Stimulated activated CD4-positive, alpha-beta T cell treated with anti-CD3 and anti-CD28 coated beads, Interleukin-1b, Interleukin-23, amount 100 ng/mL, for 1 hour (primary cell): ENCODE measurements around the gene FOLH1.
"Not testable (repeated sequence)": the region's sequence is repeated elsewhere in the genome, so short reads cannot be mapped to it uniquely, and the experiment has no call there.

Source experiments
- DNase-seq, 2 donors: peaks; one replicate each; pipeline ENCODE4 v3.0.0-alpha.2; 2020; ENCODE audit warnings: low read depth in 2 of 2

FOLH1 gene

DNA sequence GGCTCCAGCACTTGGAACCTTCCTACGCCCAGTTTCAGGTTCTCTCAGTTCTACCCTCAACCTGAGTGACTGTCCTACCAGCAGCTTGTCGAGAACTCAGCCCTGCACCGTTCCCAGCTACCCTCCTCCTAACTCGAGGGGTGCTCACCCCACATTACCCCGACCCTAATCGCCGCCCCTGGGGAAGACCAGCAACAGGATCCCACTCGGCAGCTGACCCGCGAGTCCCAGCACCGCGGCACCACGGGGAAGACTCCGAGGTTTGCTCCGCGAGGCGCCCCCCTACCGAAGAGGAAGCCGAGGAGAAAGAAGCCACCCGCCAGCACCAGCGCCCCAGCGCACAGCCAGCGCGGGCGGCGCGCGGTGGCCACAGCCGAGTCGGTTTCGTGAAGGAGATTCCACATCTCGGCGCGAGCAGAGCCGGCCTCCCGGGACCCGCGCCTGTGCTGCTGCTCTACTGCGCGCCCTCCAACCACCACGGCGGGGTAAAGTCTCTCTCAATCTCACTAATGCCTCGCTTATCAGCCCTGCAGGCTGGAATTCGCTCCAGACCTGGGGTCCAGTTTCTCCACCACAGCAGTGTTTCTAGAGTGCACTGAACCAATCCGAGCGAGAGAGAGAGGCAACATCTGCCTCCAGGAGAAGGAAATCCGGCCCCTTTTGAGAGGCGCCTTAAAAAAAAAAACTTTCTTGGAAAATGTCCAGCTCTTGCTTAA lies at the start of gene FOLH1:
Gene FOLH1 (minus strand): TSS at position 597 of the 716 bp plus-strand sequence. CDS start 193 bp downstream, at position 404.
- DNase-seq, result no peak

DNA sequence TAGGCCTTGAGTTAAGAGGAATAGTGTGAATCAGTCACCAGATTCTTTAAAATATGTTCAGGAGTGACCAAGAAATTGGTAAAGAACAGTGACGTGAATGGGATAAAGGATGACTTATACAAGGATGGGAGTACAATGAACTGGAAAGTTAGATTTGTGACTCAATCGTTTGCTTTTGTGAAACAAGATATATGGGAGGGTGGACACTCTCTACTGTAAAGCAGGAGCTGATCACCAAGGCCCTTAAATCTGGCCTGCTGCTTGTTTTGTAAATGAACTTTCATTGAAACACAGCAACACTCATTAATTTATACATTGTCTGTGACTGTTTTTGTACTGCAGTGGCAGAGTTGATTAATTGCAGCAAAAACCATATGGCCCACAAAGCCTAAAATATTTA lies 46.7 kb upstream of the FOLH1 start:
- not testable (repeated sequence) for DNase-seq

DNA sequence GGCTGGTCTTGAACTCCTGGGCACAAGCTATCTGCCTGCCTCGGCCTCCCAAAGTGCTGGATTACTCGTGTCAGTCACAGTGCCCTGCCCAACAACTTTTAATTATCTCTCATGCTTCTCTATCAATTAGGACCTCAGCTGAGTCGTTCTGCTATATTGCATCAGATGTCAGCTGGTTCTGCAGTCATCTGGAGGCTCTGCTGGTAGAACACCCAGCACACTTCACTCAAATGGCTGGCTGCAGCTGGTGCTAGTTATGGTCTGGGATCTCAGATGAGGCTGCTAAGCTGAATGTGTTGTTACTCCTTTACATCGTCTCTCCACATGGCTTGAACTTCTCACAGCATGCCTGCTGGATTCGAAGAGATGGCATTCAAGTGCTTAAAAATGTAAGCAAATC lies 42.8 kb upstream of the FOLH1 start:
- not testable (repeated sequence) for DNase-seq

DNA sequence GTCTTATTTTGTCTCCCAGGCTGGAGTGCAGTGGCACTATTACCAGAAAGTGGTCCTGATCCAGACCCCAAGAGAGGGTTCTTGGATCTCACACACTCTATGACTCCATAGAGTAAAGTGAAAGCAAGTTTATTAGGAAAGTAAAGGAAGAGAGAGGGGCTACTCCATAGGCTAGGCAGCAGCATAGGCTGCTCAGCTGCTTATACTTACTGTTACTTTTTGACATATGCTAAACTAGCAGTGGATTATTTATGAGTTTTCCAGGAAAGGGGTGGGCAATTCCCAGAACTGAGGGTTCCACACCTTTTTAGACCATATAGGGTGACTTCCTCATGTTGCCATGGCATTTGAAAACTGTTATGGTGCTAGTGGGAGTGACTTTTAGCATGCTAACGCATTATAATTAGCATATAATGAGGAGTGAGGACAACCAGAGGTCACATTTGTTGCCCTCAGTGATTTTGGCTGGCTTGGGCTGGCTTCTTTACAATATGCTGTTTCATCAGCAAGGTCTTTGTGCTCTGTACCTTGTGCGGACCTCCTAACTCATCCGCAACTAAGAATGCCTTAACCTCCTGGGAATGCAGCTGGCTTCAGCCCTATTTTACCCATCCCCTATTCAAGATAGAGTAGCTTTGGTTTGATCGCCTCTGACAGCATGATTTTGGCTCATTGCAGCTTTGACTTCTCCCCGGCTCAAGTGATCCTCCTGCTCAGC lies 42.2 kb upstream of the FOLH1 start:
- not testable (repeated sequence) for DNase-seq

DNA sequence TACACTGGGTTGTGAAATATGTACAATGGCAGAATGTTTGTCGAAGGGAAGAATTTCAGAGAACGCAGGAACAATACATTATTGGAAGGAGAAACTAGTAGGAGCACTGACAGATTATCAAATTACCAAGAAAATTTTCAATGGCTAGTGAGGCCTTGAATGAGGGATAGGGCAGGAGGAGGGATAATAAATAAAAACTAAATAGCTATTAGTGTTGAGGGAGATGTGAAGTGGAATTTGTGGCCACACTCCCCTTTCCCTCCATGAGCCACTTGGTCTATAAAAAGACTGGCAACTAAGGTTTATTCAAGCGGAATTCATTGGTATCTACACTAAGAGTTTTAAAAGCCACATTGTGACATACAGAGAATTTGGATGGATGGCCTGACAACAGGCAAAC lies 41.0 kb upstream of the FOLH1 start:
- DNase-seq, result not testable (repeated sequence)

DNA sequence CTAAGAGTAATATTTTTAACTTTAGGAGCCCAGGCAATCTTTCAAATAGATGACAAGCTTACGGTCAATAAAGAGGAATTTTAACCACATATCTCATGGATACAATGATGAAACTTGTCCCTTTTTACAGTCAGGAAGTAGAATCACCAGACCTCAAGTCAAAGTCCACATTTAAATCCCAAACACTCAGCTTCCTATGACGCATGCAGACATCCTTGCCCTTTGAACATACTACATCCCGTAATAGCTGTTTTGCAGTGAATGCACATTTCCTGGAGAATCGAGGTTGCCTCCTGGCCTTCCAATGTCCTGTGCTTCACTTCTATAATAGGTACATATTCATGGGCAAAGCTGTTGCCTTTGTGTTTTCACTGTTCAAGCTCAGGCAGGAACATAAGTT lies 25.3 kb upstream of the FOLH1 start:
- not testable (repeated sequence) for DNase-seq

DNA sequence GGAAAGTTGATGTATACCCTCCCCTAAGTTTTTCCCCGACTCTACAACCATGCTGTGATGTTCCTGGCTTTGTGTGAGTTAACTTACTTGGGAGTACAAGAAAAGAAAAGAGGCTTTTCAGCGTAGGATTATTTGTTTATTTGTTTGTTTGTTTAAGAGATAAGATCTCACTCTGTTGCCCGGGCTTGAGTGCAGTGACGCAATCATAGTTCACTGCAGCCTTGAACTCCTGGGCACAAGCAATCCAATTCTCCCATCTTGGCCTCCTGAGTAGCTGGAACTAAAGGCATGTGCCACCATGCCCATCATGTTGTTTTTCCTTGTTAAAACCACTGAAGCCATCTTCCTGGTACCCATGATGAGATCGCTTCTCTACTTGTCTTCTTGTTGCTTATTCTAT lies 24.6 kb upstream of the FOLH1 start:
- DNase-seq, result not testable (repeated sequence)

DNA sequence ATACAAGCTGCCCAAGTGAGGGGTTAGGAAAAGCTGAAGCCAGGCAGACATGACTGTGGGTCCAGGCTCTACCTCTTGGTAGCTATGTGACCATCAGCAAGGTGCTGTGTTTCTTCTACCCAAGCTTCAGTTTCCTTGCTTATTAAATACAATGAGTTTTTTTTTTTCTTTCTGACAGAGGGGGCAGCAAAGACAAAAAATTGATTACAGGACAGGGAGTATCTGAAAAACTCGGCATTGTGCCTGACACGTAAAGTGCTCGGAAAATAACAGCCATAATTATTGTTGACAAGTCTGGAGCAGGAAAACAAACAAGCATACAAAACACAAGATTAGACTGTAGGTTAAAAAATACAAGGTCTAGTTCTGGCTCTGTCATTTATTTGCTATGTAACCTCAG lies 23.3 kb upstream of the FOLH1 start:
- not testable (repeated sequence) for DNase-seq

DNA sequence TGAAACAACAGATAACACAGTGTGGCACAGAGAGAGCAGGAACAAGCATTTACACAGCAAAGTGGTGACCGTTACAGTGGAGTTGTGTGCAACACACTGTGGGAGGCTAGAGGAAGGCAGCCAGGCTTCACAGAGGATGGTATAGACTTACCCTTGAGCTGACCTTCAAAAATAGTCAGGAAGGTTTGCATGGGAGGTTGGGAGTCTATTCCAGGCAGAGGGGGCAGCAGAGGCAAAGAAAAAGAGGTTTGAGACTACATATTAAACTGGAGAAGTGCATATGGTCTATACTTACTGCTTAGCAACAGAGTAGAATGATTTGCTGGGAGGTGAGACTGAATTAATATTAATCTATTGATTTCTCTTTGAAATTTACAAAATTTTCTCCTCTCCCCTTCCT lies 22.1 kb upstream of the FOLH1 start:
- not testable (repeated sequence) for DNase-seq

DNA sequence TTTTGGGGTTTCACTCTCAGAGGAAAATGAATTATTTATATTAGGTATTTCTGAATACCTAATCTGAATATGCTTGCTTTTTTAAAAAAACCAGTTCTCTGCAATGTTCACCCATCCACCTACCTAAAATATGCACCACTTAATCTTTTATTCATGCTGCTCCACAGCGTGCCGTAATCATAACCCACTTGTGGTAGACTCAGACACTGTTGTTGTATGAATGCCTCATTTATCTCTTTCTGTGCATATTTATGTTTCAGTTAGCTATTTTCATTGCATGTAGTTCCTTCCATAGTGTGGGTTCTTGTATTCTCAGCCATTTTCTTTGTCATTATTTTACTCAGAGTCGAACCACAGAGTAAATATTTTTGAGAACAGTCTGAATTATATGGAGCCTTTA lies 21.6 kb upstream of the FOLH1 start:
- DNase-seq, result not testable (repeated sequence)

DNA sequence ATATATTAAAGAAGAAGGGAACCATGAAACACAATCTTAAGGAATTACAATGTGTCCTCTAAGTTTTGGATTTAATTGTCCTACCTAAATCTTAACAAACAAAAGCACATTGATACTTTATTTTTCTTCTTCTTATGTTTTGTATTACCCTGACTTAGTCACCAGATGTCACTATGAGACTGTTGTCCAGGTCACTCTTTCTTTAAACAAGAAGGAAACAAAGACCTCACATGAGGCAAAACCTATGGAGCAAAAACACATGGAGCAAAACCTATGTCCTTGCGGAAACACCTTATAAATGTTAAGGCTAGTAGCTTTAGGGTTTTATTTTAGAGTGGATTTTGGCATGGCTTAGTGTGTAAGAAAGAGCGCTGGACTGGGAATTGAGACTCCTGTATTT lies 20.7 kb upstream of the FOLH1 start:
- DNase-seq, result not testable (repeated sequence)

DNA sequence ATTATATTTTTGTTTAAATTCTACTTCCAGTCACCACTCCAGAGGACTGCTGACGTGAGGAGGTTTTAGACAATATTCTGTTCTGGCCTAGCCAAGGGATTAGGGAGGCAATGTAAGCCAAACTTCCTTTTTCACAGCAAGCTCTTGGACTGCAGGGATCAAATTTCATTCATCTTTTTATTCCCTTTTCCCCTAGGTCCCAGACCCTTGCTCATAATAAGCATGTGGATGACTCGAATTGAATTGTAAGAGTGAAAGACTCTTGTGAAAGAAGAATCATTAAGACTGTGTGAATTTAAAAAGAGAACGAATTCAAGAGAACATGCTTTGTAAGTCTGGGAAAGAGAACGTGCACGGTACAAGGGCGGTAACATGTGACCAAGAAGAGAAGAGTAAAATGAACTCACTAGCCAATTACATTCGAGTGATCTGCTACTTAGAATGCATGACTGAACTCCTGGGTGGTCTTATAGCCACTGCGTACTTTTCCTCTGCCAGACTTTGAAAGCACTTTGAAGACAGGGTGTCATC lies 16.9 kb upstream of the FOLH1 start:
- not testable (repeated sequence) for DNase-seq

DNA sequence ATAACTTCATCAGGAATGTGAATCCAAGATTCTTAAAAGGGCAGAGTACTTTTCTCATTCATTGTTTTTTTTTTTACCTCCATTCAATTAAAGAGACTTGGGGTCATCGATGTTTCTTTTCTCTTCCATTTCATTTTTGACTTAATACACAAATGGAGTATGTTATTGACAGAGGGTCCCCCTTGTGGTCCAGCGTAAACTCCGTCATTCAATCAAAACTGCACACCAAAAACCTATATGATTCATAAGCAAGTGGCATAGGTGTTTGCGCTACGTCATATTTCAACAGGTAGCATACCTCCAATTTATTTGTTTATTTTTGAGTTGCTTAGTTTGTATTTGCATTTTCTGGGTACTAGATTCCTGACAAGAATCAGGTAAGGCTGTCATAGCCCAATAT lies 12.7 kb upstream of the FOLH1 start:
- no peak for DNase-seq

DNA sequence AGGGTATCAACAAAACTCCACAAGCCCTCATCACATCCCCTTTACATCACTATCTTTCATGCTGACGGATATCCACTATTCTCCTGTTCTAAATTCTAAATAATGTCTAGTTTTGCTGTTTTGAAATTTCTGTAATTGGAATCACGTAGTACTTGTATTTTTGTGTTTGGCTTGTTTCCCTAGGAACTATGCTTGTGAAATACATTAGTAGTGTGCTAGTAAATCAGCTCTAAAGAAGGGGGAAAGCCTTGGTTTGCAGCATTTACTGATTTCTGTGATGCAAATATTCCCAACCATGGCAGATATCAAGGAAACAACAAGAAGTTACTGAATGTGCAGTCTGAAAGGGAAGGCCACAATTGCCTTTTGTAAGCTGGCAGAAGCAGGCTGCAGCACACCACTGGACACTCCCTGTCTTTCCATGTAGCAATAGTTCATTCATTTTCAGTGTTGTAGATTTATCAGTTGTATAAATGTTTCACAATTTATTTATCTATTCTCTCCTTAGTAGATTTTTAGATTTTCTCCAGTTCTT lies 4.7 kb upstream of the FOLH1 start:
- DNase-seq, result no peak

DNA sequence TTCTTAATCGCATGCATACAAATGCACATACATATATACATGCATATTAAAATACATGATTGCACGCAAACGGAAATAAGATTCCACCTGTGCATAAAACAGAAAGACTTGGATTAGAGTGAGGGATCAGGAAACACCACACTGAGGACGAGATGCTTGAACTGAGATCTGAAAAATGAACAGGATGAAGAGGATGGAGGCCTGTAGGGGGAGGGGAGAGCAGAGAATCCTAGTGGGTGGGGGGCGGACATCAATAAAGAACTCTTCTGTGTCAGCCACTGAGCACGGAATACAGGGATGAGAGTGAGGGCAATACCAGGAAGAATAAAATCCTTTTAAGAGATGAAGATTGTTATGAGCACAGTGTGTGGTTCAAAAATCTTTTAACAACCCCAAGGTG lies 1.4 kb downstream of the FOLH1 start:
- DNase-seq, result not testable (repeated sequence)

DNA sequence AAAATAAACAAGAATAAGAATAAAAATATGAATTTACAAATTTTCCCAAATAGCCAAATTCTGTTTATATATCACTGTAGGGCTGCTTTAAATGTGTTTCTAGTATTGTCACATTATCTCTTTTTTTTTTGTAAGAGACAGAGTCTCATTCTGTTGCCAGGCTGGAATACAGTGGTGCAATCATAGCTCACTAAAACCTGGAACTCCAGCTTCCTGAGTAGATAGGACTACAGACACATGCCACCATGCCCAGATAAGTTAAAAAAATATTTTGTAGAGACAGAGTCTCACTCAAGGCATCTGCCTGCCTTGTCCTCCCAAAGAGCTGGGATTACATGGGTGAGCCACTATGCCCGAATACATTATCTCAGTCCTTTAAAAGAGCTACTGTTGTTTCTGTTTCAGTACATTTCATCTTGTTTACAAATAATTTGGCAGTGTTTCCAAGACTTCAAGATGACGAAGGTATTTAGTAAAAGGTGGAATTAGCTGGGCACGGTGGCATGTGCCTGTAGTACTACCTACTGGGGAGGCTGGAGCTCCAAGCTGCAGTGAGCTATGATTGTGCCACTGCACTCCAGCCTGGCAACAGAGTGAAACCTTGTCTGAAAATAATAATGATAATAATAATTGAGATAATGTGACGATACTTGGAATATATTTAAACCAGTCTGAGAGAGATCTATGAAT lies 6.0 kb downstream of the FOLH1 start:
- no peak for DNase-seq

DNA sequence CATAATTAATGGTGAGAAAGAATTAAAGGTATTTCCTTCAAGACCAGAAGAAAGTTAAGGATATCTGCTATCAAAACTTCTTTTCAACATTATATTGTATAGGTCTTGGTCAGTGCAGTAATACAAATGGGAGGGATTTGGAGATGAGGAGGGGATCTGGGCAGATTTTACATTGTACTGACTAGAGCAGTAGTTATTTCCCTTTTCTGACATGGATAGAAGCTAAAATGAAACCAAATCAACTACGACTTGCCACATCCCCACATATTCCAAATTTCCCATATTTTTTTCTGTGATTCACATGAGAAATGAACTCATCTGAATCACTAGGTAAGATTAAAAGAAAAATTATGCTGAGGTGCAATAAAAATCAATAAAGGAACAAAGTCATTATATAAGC lies 11.6 kb downstream of the FOLH1 start:
- not testable (repeated sequence) for DNase-seq

DNA sequence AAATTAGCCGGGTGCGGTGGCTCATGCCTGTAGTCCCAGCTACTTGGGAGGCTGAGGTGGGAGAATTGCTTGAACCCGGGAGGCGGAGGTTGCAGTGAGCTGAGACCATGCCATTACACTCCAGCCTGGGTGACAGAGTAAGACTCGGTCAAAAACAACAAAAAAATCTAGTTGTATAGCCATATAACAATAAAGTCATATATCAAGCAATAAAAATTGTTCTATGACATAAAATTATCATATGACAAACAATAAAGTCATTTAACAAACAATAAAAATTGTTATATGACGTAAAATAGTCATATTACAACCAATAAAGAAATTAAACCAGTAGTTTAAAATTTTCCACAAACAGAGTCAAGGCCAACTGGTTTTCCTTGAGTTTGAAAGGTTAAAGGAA lies 12.4 kb downstream of the FOLH1 start:
- not testable (repeated sequence) for DNase-seq

DNA sequence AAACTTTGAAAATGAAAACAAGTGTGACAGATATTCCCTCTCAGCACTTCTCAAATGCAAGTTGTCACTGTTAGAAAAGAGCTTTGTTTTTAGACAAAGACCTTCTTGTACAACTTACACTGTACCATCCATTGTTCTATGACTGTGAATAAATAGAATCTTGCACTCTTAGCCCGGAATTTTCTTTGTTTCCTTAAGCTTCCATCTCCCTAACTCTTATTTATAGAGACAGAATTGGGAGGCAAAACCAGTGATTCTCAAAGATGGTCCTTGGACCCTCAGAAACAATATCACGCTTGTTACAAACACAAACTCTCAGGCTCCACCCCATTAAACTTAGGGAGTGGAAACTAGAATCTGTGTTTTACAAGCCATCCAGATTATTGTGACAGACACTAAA lies 18.1 kb downstream of the FOLH1 start:
- DNase-seq, result not testable (repeated sequence)

DNA sequence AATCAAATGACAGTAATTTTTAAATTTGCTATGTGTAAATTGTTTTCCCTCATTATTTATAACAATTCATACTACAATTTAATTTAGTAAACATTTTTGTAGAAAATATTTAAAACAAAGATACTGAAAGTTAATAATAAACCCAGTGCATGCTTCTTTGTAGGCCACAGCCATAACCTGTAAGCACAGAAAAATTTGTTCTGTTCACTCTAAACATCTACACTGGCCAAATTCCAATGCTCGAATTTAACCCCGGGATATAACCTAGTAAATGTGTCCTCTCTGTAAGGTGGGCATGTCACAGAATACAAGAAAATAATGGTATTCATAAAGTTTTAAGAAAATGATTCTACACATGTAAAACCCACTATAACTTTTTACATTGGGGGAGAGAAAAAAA lies 22.2 kb downstream of the FOLH1 start:
- not testable (repeated sequence) for DNase-seq

DNA sequence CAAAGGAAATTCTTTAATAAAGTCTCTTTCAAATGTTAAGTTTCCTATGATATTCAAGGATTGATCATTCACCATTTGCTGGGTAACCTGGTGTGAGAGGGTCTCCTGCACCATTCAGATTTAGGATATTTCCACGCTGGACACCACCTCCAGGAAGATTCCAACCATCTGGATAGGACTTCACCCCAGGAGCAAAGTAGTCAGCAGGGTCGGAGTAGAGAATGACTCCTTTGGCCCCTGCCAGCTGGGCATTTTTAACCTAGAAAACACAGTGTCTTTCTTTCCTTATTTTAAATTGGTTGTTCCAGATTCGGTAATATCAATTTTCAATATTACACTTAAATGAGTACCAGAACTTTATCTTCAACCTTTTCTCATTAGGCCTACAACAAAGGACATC lies 22.8 kb downstream of the FOLH1 start:
- DNase-seq, result not testable (repeated sequence)

DNA sequence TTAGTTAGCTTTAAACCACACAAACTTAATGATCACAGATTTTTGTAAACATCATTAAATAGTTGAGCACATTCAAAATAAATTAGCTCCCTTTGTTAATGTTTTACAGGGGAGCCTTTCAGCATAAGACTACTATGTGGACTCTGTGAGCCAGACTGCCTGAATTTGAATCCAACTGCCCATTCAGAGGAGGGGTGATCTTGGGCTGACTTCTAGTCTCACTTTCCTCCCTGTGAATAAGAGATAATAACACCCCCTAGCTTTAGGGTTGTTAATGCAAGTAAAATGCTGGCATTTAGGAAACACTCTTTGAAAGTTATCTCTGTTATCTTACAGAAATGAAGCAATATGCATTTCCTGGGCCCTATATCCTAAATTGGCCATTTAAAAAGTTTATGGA lies 23.6 kb downstream of the FOLH1 start:
- not testable (repeated sequence) for DNase-seq
